GM21825 (cell line): ENCODE measurements around the gene HGS.

Experiments
- ATAC-seq: cut with Tn5 transposase; IDR thresholded peaks from one replicate; pipeline ENCODE4 v1.9.1; 2021; ENCODE audit warnings: mild to moderate bottlenecking, moderate library complexity; ENCODE audit not compliant: unreplicated experiment

Gene HGS

DNA sequence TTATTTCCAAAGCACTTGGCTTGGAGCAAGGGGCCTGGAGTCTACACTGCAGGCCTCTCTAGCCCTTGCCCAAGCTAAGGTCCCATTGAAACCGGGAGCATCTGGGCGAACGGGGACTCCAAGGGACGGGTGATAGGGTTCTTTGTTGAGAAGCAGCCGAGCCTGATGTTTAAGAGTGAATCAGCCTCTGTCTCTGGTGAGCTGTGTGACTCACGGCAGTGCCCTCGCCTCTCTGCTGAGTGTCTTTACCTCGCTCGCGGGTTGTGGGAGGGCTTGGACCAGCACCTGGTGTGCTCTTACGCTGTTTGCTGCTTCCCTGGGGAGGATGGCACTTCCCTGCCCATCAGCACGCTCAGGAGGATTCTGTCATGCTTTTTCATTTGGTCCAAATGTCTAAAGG lies 1.3 kb downstream of the HGS start:
- ATAC-seq = no peak

DNA sequence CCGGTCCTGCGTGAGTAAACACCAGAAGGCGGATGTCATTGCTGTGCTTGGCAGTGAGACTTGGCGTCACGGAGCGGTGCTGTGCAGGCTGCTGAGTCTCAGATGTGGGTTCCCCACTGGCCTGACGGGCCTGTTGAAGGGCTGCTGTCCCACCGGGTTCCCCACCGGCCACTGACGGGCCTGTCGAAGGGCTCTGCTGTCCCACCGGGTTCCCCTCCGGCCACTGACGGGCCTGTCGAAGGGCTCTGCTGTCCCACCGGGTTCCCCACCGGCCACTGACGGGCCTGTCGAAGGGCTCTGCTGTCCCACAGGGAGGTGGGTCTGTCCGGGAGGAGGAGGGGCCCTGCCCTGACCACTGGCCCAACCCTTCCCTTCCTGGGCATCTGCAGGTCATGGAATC lies 2.8 kb downstream of the HGS start:
- ATAC-seq = no peak

GRCh38 chr17:81687770-81688541 lies 4.1 kb downstream of the HGS start:
- ATAC-seq = no peak

DNA sequence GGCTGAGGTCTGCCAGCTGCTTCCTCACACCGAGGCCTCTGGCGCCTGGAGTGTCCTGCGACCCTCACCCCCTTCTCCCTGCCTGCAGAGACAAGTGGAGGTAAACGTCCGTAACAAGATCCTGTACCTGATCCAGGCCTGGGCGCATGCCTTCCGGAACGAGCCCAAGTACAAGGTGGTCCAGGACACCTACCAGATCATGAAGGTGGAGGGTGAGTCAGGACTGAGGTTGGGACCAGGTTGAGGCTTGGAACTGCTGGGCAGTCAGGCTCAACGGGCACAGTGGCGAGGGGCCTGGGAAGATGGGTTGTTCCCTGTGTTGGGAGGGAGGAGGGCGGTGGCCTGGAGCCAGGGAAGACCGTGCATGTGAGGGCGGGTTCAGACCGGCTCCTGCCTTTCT lies 4.8 kb downstream of the HGS start:
- no peak for ATAC-seq

DNA sequence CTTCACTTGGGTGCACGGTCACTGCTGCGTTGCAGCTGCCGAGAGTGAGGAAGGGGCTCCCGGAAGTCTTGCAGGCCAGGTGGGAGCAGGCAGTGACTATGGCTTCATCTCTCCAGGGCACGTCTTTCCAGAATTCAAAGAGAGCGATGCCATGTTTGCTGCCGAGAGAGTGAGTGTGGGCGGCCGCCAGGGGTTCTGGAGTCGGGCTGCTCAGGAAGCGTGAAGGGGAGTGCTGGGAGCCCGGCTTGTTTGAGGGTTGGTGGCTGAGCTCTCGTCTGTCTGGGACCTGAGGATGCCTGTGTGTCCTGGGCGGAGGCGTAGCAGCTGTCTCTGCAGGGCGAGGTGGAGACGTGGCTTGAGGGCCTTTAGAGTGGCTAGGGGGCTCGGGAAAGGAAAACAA lies 6.3 kb downstream of the HGS start:
- no peak for ATAC-seq

- no peak for ATAC-seq
Observed at GRCh38 chr17:81690549-81690948, 6.7 kb downstream of the HGS start.

DNA sequence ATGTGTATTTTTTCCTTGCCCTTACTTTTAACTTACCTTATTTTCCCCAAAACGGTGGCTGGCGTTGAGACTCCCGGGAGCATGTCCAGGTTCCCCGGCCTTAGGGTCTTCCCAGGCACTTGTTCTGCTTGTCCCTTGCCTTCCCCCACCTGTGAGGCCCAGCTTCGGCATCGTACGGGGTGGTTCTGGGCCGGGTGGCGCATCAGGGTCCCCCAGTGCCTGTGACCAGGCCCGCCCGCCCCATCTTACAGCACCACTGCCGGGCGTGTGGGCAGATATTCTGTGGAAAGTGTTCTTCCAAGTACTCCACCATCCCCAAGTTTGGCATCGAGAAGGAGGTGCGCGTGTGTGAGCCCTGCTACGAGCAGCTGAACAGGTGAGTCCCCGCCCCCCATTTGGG lies 7.4 kb downstream of the HGS start:
- no peak for ATAC-seq

GRCh38 chr17:81691608-81692007 lies 7.8 kb downstream of the HGS start:
- ATAC-seq = no peak

- no peak for ATAC-seq
Observed at GRCh38 chr17:81693509-81694210, 9.8 kb downstream of the HGS start.

- no peak for ATAC-seq
Observed at GRCh38 chr17:81694810-81695209, 11.0 kb downstream of the HGS start.

GRCh38 chr17:81695211-81695610 lies 11.4 kb downstream of the HGS start:
- ATAC-seq = no peak

- no peak for ATAC-seq
Observed at GRCh38 chr17:81695801-81696200, 12.0 kb downstream of the HGS start.

- no peak for ATAC-seq
Observed at GRCh38 chr17:81696218-81696941, 12.6 kb downstream of the HGS start.

DNA sequence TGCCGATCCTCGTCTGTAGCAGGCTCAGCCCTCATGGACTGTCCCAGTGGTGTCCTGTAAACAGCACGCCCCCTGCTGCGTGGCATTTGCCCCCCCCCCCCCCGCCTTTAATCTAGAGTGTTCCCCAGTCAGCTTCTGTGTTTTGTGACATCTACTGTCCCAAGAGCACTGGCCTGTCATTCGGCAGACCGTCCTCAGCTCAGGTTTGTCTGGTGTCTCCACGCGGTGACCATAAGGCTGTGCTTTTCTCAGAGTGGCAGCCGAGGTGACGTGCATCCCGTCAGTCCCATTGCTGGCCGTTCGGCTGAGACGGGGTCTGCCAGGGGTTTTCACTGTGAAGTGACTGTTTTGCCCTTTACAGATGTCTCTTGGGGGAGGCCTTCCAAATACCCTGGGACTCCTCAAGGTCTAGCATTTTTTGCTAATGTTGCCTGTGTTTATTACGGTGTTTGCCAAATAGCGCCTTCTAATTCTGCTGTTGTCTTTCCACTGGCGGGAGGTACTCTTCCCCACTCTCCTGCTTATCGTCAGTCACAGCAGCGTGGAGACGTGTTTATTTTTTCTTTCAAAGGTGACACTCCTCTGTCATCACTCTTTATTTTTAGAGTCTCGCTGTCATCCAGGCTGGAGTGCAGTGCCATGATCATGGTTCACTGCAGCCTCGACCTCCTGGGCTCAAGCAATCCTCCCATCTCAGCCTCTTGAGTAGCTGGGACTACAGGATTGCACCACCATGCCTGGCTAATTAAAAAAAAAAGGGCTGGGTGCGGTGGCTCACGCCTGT lies 13.6 kb downstream of the HGS start:
- ATAC-seq = no peak

DNA sequence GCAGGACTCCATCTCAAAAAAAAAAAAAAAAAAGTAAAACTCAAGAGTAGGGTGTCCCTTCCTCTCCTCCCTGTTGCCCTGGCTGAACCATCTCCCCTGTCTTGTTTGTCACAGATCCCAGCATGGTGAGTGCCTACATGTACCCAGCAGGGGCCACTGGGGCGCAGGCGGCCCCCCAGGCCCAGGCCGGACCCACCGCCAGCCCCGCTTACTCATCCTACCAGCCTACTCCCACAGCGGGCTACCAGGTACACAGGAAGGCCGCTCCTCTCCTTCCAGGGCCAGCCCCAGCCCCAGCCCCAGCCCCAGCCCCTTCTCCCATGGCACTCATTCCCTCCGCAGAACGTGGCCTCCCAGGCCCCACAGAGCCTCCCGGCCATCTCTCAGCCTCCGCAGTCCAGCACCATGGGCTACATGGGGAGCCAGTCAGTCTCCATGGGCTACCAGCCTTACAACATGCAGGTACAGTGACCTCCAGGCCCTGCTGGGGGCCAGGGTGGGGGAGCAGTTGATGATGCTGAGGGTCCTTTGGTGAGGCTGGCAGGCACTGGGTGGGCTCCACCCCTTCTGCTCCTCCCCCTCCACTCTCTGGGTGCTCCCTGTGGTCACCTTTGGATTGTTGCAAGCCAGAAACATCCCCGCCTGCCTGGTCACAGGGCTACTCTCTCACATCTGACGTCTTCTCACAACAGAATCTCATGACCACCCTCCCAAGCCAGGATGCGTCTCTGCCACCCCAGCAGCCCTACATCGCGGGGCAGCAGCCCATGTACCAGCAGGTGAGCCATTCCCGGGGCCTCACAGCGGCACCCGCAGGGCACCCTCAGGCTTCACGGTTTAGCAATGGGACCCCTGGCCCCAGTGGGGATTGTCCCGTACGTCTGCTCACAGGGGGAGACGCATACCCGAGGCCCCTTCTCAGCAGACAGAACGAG lies 16.8 kb downstream of the HGS start:
- no peak for ATAC-seq

DNA sequence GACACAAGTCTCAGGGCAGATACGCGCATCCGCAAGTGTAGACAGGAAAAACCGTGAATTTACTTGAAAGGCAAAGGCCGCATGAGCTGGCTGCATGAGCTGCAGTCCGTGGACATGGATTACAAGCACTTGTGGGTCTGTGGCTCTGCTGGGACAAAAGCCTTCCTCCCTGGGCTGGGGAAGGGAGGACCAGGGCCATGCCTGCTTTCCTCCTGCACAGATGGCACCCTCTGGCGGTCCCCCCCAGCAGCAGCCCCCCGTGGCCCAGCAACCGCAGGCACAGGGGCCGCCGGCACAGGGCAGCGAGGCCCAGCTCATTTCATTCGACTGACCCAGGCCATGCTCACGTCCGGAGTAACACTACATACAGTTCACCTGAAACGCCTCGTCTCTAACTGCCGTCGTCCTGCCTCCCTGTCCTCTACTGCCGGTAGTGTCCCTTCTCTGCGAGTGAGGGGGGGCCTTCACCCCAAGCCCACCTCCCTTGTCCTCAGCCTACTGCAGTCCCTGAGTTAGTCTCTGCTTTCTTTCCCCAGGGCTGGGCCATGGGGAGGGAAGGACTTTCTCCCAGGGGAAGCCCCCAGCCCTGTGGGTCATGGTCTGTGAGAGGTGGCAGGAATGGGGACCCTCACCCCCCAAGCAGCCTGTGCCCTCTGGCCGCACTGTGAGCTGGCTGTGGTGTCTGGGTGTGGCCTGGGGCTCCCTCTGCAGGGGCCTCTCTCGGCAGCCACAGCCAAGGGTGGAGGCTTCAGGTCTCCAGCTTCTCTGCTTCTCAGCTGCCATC lies 17.7 kb downstream of the HGS start:
- no peak for ATAC-seq

GRCh38 chr17:81702934-81703746 lies 19.3 kb downstream of the HGS start, which contains the start of gene MRPL12:
MRPL12 (plus strand) TSS chr17:81703367; CDS start chr17:81703502, 135 bp downstream.
- peak; percentile 70 for ATAC-seq
